ENCODE data around the gene MMP10. TPM values are rescaled to one million over a fixed set of nuclear protein-coding genes. Genes with fewer than 3 reads are reported as not detected.
"Not testable (repeated sequence)": the region's sequence is repeated elsewhere in the genome, so short reads cannot be mapped to it uniquely, and the experiment has no call there.

MMP10 gene
- total RNA-seq, 1 donor from 2014 or later, result not detected

- no peak for DNase-seq (ENCODE audit: low read depth)
Measured at GRCh38 chr11:102783720-102784119, 3.3 kb upstream of the MMP10 start.

DNA sequence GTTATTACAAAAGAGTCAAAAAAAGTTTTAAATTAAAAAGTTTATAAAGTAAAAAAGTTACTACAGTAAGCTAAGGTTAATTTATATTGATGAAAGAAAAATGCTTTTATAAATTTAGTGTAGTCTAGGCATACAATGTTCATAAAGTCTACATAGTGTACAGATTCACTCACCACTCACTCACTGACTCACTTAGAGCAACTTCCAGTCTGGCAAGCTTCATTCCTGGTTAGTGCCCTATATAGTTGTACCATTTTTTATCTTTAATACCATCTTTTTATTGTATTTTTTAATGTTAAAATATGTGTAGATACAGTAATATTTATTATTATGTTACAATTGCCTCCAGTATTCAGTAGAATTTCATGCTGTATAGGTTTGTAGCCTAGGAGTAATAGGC lies 2.6 kb upstream of the MMP10 start:
- DNase-seq (ENCODE audit: low read depth), result no peak

GRCh38 chr11:102781676-102782075 lies 1.2 kb upstream of the MMP10 start:
- no peak for DNase-seq (ENCODE audit: low read depth)

- DNase-seq (ENCODE audit: low read depth), result no peak
Measured at GRCh38 chr11:102776454-102776853, 4.0 kb downstream of the MMP10 start.

DNA sequence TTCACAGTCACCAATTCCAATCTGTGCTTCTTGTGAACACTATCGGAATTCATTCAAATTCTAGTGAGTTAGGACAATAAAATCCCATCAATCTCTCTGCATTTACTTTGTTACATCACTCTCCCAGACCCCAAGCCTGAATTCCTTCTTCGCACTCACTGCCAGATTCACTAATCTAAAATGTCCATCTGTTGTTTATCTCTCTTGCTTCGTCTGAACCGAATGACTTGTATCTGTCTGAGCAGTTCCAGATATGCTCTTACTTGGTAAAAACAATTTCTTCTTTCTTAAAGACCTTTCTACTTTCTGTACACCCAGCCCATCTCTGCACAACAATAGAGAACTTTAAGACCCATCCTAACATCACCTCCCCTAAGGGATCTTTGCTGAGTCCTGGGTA lies 7.0 kb downstream of the MMP10 start:
- DNase-seq (ENCODE audit: low read depth), result no peak

GRCh38 chr11:102771351-102771750 lies 9.1 kb downstream of the MMP10 start:
- no peak for DNase-seq (ENCODE audit: low read depth)

DNA sequence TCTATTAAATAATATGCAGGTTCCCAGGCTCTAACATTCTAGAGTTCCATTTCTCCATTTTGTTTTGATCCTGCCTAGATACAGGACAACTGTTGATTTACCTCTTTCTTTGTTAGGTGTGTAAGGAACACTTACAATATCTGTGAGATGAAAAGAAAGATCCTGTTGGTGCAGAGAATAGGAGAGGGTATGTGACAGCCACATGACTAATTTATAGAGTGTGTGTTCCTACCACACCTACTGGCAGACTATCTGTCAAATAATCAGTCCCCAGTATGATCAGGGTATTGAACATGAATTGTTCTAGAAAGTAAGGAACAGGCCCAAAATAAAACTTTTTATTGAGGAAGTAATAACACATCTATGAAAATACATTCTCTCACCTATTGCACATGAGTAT lies 10.2 kb downstream of the MMP10 start:
- DNase-seq (ENCODE audit: low read depth), result no peak

- no peak for DNase-seq (ENCODE audit: low read depth)
Measured at GRCh38 chr11:102767800-102768199, 12.6 kb downstream of the MMP10 start.

GRCh38 chr11:102763440-102763839 lies 17.0 kb downstream of the MMP10 start:
- DNase-seq (ENCODE audit: low read depth), result no peak

DNA sequence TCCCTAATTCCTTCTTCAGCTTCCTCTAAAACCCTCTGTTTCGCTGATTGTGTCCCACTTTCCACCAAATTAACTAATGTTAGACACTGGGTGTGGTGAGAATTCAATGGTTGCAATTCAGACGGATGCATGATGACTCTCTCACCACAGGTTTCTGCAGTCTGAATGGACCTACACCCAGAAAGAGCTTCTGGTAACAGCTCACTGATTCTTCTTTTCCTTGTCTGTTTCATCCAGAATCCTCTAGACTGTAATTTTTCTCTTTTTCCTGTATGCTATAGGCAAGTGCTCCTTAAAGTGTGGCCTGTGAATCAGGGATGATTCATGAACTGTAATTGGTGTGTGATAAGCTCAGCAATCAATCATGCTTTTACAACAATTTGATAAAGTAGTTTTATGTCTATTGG lies 18.1 kb downstream of the MMP10 start:
- peak; percentile 10 for DNase-seq (ENCODE audit: low read depth)

DNA sequence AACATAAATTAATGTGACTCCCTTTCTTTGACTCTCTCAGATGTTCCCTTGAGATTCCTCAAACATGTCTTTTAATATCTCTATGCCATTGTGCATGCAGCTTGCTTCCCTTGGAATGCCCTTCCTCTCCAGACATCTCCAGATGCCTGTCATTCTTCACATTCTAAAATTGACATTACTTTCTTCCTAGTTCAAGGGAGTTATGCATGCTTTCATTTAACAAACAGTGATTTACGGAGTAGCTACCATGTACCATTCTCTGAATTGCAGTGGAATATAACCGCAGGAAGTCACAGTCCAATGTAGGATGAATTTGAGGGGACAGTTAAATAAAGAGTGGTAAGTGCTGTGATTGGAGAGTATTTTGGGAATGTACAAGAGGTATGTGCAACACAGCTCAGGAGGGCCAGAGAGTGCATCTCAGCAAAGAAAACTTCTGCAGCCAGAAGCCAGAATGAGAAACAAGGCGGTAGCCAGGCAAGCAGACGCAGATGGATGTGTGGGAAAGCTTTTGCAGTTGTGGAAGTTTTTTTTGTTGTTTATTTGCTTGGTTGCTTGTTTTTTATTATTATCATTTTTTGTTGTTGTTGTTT lies 18.7 kb downstream of the MMP10 start:
- DNase-seq (ENCODE audit: low read depth), result peak; percentile 22

DNA sequence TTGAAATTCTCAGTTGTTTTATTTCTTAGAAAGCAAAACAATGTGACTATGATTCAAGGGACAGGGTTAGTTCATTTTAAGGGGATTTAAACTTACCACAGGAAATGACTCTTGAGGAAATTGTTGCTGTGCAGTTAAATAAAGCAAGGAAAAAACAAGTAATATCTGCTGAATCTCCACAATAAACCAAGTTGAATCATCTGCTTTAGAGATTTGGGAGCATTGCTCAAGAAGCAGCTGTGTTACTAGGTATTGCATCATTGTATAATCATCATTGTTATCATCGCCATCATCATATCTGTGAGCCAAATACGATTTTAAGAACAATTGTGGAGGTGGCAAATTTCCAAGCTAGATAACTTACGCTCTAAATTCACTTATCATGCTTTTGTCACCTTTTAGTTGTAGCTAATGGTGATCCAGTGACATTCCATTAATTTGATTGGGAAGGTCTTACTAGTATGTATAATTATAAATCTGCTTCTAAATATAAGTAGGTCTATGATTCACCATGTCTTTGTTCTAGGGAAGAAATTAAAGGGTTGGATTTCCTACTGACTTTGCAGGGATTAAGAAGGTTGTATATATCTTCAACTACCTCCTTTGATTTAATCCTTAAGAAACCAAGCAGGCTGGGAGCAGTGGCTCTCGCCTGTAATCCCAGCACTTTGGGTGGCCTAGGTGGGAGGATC lies 19.9 kb downstream of the MMP10 start:
- peak; percentile 76 for DNase-seq (ENCODE audit: low read depth)

DNA sequence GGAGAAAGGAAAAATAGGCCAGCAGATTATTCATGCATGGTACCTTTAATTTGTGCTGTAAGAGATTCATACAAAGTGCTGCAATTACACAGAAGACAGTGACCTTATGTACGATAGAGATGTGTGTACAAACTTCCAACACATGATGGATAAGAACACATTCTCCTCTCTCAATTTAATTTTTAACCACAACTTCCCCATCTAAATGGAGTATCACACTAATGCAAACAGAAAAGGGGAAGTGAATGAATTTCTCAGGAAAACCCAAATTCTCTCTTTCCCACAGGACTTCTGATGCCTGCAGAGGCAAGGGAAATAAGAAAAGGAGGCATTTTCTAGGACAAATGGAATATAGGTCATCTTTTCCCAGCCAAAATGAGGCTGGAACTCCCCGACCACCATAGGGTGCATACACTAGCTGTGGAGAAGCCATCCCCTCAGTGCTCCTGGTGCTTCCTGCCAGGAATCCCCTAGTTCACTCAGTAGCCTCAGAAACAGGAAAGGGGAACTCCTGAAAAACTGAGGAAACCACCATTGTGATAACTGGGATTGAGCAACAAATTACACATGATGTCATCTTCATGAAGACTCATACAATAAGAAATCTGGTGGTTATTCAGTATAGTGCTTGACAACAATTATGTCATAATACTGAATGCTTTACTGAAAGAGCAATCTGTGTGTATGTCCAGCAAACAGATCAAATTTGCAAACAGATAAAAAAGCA lies 22.4 kb downstream of the MMP10 start:
- DNase-seq (ENCODE audit: low read depth), result no peak

GRCh38 chr11:102753267-102753666 lies 27.2 kb downstream of the MMP10 start:
- DNase-seq (ENCODE audit: low read depth), result no peak

- DNase-seq (ENCODE audit: low read depth), result no peak
Measured at GRCh38 chr11:102751673-102752072, 28.8 kb downstream of the MMP10 start.

- no peak for DNase-seq (ENCODE audit: low read depth)
Measured at GRCh38 chr11:102749101-102749722, 31.2 kb downstream of the MMP10 start.

- not testable (repeated sequence) for DNase-seq (ENCODE audit: low read depth)
Measured at GRCh38 chr11:102746746-102747578, 33.5 kb downstream of the MMP10 start.

DNA sequence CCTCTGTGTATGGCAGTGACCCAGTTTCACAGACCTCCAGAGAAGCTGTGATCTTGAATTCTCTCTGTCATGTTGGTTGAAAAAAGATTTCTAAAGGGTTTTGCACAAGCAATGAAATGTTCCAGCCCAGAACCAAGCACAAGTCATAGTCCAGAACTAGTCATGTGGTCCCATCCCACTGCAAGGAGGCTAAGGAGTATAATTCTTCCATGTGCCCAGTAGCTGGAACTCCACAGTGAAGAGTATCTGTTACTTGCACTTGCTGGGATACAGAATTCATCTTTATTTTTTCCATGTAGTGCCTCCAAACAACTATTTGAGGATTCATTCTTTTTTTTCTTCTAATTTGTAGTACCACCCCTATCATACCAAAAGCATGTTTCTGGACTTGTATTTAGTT lies 45.8 kb downstream of the MMP10 start:
- no peak for DNase-seq (ENCODE audit: low read depth)

DNA sequence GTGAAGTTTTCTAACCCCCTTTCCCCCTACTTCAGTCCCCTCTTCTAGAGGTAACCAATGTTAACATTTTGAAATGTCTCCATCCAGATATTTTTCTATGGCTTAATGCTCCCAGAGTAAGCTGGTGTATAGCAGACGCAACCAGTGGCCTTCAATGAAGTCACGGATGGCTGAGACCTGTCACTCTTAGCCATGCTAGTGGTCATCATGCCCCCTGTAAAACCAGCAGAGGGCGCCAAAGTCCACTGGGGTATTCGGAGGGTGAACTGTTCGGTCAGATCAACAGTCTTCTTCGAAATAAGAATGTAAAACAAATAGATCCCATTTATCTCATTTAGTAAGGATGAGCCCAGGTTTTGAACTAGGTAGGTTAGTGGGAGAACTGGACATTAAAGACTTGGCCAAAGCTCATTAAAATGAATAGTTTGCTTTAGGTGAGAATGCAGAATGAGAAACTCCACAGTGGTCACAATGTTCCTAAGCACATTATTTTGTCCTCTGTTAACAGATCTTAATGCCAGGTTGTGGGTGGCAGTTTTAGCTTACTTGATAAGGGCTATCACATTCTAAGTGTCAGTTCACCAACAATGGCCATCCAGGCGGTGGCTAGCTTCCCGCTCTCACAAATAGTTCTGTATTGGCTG lies 47.1 kb downstream of the MMP10 start:
- peak; percentile 64 for DNase-seq (ENCODE audit: low read depth)

GRCh38 chr11:102730944-102731343 lies 49.5 kb downstream of the MMP10 start:
- DNase-seq (ENCODE audit: low read depth), result not testable (repeated sequence)

All from myocyte (in vitro differentiated cells).